ENCODE results near the gene PLA2G4B. TPM values are rescaled to one million over a fixed set of nuclear protein-coding genes. Genes with fewer than 3 reads are reported as not detected.
A peak's percentile ranks its signal among the peaks of the same experiment; 100 is the strongest.

PLA2G4B gene
- total RNA-seq, 1 experiment from 2014 or later: 11.0 TPM

GRCh38 chr15:41804361-41804760, 34.3 kb upstream of the PLA2G4B start (continued):
- TF ChIP-seq ZNF281 (CRISPR knock-in tag; IDR thresholded peaks at IDR 0.05): no peak
- no peak for TF ChIP-seq ESRRA (CRISPR knock-in tag; IDR thresholded peaks at IDR 0.05; ENCODE audit: borderline replicate concordance)
- TF ChIP-seq FOXP4 (CRISPR knock-in tag; IDR thresholded peaks at IDR 0.05): no peak
- TF ChIP-seq ZNF317 (CRISPR knock-in tag; IDR thresholded peaks at IDR 0.05; ENCODE audit: borderline replicate concordance, low read depth): no peak

- ChIA-PET POLR2A (no interaction called here), CTCF (interaction anchor here (2.3 to 7.5 kb wide), 2 partner anchors 31 to 100 kb away, joined by 7 to 83 read pairs; partner anchors contain the start of gene MAPKBP1)
- DNase-seq (ENCODE audit: low spot score) (no peak), ATAC-seq (no peak)
- Mint-ChIP-seq H3K4me3 (no peak overlapping the region), H3K27me3 (ENCODE audit: low read depth) (no peaks in the 10 kb centered on the region), H3K36me3 (no peaks in the 10 kb centered on the region), H3K27ac (0 out of 2 replicates have a peak overlapping the region, but pooled peaks have one; percentile 2), H3K4me1 (peaks cover 3% of the 10 kb centered on the region; the same call in 1 of the 2 replicates), H3K9me3 (no peaks in the 10 kb centered on the region)
- TF ChIP-seq RORB (CRISPR knock-in tag; IDR thresholded peaks at IDR 0.05) (no peak), ZNF532 (CRISPR knock-in tag; IDR thresholded peaks at IDR 0.05; ENCODE audit: borderline replicate concordance) (no peak), USF2 (CRISPR knock-in tag; IDR thresholded peaks at IDR 0.05) (no peak), STAT6 (CRISPR knock-in tag; conservative IDR thresholded peaks at IDR 0.05; ENCODE audit: low read depth) (no peak), TEAD1 (CRISPR knock-in tag; IDR thresholded peaks at IDR 0.05) (no peak), GRHL2 (CRISPR knock-in tag; IDR thresholded peaks at IDR 0.05; ENCODE audit: insufficient replicate concordance, severe bottlenecking) (no peak), E2F5 (CRISPR knock-in tag; IDR thresholded peaks at IDR 0.05) (no peak), RELA (CRISPR knock-in tag; IDR thresholded peaks at IDR 0.05; ENCODE audit: borderline replicate concordance) (no peak), IRF2 (CRISPR knock-in tag; IDR thresholded peaks at IDR 0.05; ENCODE audit: borderline replicate concordance, low read depth) (no peak), ZSCAN18 (CRISPR knock-in tag; IDR thresholded peaks at IDR 0.05) (no peak), ZMAT4 (CRISPR knock-in tag; IDR thresholded peaks at IDR 0.05) (no peak), PREB (CRISPR knock-in tag; IDR thresholded peaks at IDR 0.05; ENCODE audit: borderline replicate concordance) (no peak)
These were observed 33.6 kb upstream of the PLA2G4B start for GRCh38 chr15:41804916-41805666.
